GM12872 (cell line): Measurements from ENCODE around the gene AIFM3.

Experiments
- CTCF ChIP-seq: IDR thresholded peaks from 3 replicates; pipeline ENCODE4 v1.5.1; 2011; ENCODE audit warnings: low read depth, mild to moderate bottlenecking, low read length, moderate library complexity; ENCODE audit not compliant: insufficient read depth

The AIFM3 gene

DNA sequence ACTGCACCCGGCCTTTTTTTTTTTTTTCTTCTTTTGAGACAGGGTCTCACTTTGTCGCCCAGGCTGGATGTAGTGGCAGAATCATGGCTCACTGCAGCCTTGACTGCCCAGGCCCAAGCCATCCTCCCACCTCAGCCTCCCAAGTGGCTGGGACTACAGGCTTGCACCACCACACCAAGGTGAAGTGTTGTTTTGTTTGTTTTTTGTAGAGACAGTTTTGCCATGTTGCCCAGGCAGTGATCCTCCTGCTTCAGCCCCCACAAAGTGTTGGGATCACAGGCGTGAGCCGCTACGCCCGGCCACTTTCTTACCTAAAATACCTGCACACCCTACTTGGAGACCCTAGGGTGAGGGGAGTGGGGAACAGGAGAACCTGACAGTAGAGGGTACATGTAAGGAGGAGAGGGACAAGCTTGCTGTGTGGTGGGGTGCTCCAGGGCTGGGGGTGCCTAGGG is 4.5 kb upstream of the AIFM3 start:
- no peak for TF ChIP-seq CTCF

GRCh38 chr22:20963201-20964052 is 3.6 kb upstream of the AIFM3 start:
- TF ChIP-seq CTCF = no peak

DNA sequence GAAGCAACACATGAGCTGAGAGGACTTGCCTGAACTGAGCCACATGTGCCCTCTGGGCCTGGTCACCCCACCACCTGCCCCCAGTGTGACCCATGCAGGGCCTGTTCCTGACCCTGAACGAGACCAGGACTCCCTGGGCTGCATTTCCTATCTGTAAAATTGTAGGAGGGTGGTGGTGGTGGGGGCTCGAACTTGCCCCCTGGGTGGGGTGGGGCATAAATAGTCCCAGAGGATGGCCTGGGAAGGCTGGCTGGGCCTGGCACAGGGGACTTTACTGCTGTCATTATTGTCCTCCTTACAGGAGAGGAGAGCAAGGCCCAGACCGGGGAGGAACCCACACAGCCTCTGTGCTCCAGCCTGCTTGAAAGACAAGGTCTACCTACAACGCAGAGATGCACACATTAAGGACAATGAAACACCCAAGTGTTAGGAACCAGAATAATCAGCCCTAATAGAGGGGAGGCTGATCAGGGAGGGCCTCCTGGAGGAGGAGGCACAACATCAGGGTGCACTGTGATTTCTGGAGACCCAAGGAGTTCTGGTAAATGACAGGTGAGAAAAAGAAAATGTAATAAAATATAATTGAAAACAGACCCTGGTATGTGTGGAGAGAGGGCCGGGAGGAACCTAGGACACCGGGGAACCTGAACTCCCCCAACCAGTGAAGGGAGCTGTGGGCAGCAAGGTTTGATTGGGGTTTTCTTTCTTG is 2.8 kb upstream of the AIFM3 start:
- TF ChIP-seq CTCF = no peak

GRCh38 chr22:20964799-20965103 is 2.3 kb upstream of the AIFM3 start:
- no peak for TF ChIP-seq CTCF

DNA sequence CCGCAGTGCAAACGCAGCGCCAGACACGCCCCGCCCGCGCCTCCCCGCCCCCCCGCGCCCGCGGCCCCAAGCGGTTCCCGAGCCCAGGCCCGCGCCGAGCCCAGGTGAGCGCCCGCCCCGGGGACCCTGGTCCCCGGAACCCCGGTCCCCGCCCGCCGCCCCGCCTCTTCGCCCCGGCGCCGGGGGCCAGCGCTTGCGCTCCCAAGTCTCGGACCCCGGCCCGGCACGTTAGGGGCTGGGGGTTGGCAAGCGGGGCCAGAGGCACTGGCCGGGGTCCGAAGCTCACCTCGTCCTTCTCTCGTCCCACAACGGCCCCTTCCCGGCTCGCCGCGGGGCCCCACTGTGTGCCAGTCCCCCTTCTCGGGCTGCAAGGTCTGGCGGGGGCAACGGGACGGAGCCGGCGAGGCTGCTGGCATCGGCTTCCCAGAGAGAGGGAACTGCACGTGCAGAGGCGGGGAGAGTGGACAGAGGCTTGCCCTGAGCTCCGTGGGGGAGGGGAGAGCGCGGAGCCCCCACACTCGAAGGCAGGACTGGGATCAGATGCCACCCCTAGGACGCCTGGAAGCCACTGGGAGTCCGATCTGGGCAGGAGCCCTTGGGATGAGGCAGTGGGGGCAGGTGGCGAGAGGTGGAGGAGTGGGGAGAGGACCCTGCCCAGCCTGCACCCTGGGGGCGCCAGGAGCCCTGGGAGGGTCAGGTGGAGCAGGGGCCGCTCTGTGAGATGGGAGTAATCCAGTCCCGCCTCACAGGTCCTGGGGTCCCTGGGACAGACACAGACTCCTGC is 1.8 kb upstream of the AIFM3 start:
- no peak for TF ChIP-seq CTCF

DNA sequence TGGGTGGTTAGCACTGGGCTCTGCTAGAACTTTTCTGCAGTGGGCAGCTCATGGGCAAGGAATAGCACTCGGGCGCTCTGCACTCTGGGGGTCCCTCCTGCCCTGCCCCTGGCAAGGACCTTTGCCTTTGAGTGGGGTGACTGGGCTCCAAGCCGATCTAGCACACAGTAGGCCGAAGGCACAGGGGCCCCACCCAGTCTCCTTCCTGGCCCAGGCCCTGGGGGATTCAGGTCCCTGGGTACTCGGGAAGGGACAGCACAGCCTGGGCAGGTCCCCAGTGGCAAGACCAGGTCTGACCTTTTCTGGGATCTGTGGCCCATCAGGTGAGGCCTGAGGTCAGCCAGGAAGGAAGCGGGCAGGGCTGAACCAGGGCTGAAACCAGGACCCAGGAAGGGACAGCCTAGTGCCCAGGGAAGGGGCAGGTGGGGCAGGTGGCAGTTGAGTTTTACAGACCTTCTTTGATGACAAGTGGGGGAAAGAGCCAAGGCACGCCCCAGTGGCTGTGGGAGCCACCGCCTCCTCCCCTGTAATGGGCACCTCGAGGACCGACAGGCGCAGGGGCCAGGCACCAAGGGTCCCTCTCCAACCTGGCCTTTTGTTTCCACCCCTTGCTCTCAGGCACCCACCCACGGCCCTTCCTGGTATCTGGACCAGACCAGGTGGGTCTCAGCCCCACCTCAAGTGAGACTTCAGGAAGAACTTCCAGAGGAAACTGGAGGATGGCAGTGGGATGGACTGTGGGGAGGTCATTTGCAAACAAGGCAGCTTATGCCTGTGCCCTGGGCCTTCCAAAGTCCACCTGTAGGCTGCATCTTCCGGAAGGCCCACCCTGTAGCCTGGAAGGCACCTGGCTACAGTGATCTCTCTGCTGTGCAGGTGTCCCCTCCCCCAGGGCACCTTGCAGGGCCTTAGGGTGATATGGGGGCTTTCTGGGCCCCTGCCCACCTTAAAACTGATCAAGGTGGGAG is 883 bp upstream of the AIFM3 start:
- TF ChIP-seq CTCF = no peak
